HEK293T (cell line): ENCODE measurements around the gene DDX39B.
"Not testable (repeated sequence)": the region's sequence is repeated elsewhere in the genome, so short reads cannot be mapped to it uniquely, and the experiment has no call there.

Experiments used
- CTCF ChIA-PET: fragments of 350-600 bp; formaldehyde crosslinking; extraction: SDS; loops from one replicate; lab custom pipeline; 2021; ENCODE audit warnings: antibody characterized with exemption, inconsistent platforms; lab: Yijun Ruan, JAX
- POLR2A ChIA-PET: fragments of 350-600 bp; formaldehyde crosslinking; extraction: SDS; loops from one replicate; lab custom pipeline; 2020; ENCODE audit warnings: antibody characterized with exemption, inconsistent platforms; lab: Yijun Ruan, JAX
- DNase-seq: peaks from one replicate; pipeline ENCODE4 v3.0.0; 2012; ENCODE audit warnings: mixed read lengths; ENCODE audit errors: extremely low spot score
- ARNT ChIP-seq: fragments of 450-650 bp; IDR thresholded peaks from 2 replicates; pipeline ENCODE4 v1.6.1; 2017; ENCODE audit warnings: mild to moderate bottlenecking
- BHLHE40 ChIP-seq: fragments of 450-650 bp; IDR thresholded peaks from 2 replicates; pipeline ENCODE4 v1.6.1; 2016; ENCODE audit warnings: mild to moderate bottlenecking, moderate library complexity, borderline replicate concordance
- CTBP1 ChIP-seq: fragments of 450-650 bp; IDR thresholded peaks from 2 replicates; pipeline ENCODE4 v1.6.1; 2016; ENCODE audit warnings: borderline replicate concordance
- ELF4 ChIP-seq: fragments of 450-650 bp; IDR thresholded peaks from 2 replicates; pipeline ENCODE4 v1.6.1; 2017; ENCODE audit warnings: antibody characterized with exemption
- FOXA1 ChIP-seq: fragments of 450-650 bp; IDR thresholded peaks from 2 replicates; pipeline ENCODE4 v1.6.1; 2016; ENCODE audit warnings: mild to moderate bottlenecking
- FOXK2 ChIP-seq: fragments of 450-650 bp; IDR thresholded peaks from 2 replicates; pipeline ENCODE4 v1.6.1; 2016; ENCODE audit warnings: mild to moderate bottlenecking
- FOXM1 ChIP-seq: fragments of 450-650 bp; IDR thresholded peaks from 2 replicates; pipeline ENCODE4 v1.6.1; 2017; ENCODE audit warnings: mild to moderate bottlenecking, borderline replicate concordance
- HDGF ChIP-seq: fragments of 450-650 bp; IDR thresholded peaks from 2 replicates; pipeline ENCODE4 v1.6.1; 2017; ENCODE audit warnings: antibody characterized with exemption, borderline replicate concordance
- L3MBTL2 ChIP-seq: fragments of 450-650 bp; conservative IDR thresholded peaks from 2 replicates; pipeline ENCODE4 v1.6.1; 2016; ENCODE audit warnings: mild to moderate bottlenecking
- LEF1 ChIP-seq: fragments of 450-650 bp; IDR thresholded peaks from 2 replicates; pipeline ENCODE4 v1.6.1; 2017; ENCODE audit warnings: mild to moderate bottlenecking, borderline replicate concordance
- NFRKB ChIP-seq: fragments of 450-650 bp; IDR thresholded peaks from 2 replicates; pipeline ENCODE4 v1.6.1; 2016; ENCODE audit warnings: mild to moderate bottlenecking, moderate library complexity
- PKNOX1 ChIP-seq: fragments of 450-650 bp; IDR thresholded peaks from 2 replicates; pipeline ENCODE4 v1.6.1; 2016
- SP1 ChIP-seq: fragments of 450-650 bp; IDR thresholded peaks from 2 replicates; pipeline ENCODE4 v1.6.1; 2017
- SUZ12 ChIP-seq: fragments of 450-650 bp; IDR thresholded peaks from 2 replicates; pipeline ENCODE4 v1.6.1; 2016; ENCODE audit warnings: mild to moderate bottlenecking
- TARDBP ChIP-seq: fragments of 450-650 bp; IDR thresholded peaks from 2 replicates; pipeline ENCODE4 v1.6.1; 2016
- ZNF384 ChIP-seq: fragments of 450-650 bp; IDR thresholded peaks from 2 replicates; pipeline ENCODE4 v1.6.1; 2016

DDX39B gene

DNA sequence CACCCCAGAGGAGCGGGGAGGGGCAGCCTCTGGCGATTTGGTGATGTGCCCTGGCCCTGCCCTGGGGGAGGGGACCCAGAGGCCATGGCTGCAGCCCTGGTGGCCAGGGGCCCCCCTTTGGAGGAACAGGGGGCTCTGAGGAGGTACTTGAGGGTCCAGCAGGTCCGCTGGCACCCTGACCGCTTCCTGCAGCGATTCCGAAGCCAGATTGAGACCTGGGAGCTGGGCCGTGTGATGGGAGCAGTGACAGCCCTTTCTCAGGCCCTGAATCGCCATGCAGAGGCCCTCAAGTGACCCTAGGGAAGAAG lies 16.5 kb upstream of the DDX39B start:
- no peak for DNase-seq
- CTCF ChIA-PET, result no interaction called here
- no peak for TF ChIP-seq ELF4
- no peak for TF ChIP-seq SUZ12
- no peak for TF ChIP-seq ZNF384
- TF ChIP-seq NFRKB, result no peak
- no peak for TF ChIP-seq CTBP1
- no peak for TF ChIP-seq FOXM1
- no peak for TF ChIP-seq HDGF
- no peak for TF ChIP-seq PKNOX1
- TF ChIP-seq BHLHE40, result no peak
- no peak for TF ChIP-seq LEF1
- no peak for TF ChIP-seq FOXK2
- no peak for TF ChIP-seq ARNT
- POLR2A ChIA-PET, result no interaction called here

- ChIA-PET CTCF (no interaction called here), POLR2A (no interaction called here)
- DNase-seq, result no peak
- no peak for TF ChIP-seq NFRKB
- TF ChIP-seq LEF1, result no peak
- TF ChIP-seq SUZ12, result no peak
- no peak for TF ChIP-seq TARDBP
- TF ChIP-seq ELF4, result no peak
- no peak for TF ChIP-seq FOXK2
Observed at GRCh38 chr6:31557443-31558317, 15.9 kb upstream of the DDX39B start.

GRCh38 chr6:31556307-31556706 lies 14.5 kb upstream of the DDX39B start:
- DNase-seq, result no peak
- POLR2A ChIA-PET, result no interaction called here
- no peak for TF ChIP-seq SUZ12
- TF ChIP-seq ZNF384, result no peak
- no peak for TF ChIP-seq CTBP1
- TF ChIP-seq L3MBTL2, result no peak
- TF ChIP-seq PKNOX1, result no peak
- no peak for TF ChIP-seq FOXA1
- TF ChIP-seq FOXM1, result no peak
- TF ChIP-seq SP1, result no peak
- no peak for TF ChIP-seq LEF1
- no peak for TF ChIP-seq TARDBP
- TF ChIP-seq FOXK2, result no peak
- CTCF ChIA-PET, result no interaction called here

- ChIA-PET CTCF (interaction anchor here (0.7 to 1.4 kb wide), 8 partner anchors 23 to 59 kb away, joined by 3 to 25 read pairs (median 4); partner anchors contain the start of gene NCR3), POLR2A (interaction anchor here (2.2 to 2.4 kb wide), 2 partner anchors 9 to 46 kb away, joined by 12 to 14 read pairs; partner anchors contain the start of gene DDX39B)
- not testable (repeated sequence) for DNase-seq
Observed at GRCh38 chr6:31551371-31551770, 9.6 kb upstream of the DDX39B start.

- CTCF ChIA-PET, result interaction anchor here (2.4 to 3.7 kb wide), 2 partner anchors 32 to 50 kb away, joined by 7 to 61 read pairs; no protein-coding TSS in a partner anchor
- DNase-seq, result no peak
- POLR2A ChIA-PET, result interaction anchor here (1.1 to 1.9 kb wide), 5 partner anchors 10 to 279 kb away, joined by 3 to 5 read pairs (median 4); partner anchors contain the start of genes HSPA1B and LSM2
- TF ChIP-seq SP1 (no peak), SUZ12 (no peak), FOXM1 (no peak), ZNF384 (no peak), ELF4 (no peak), TARDBP (no peak), BHLHE40 (no peak), L3MBTL2 (no peak), ARNT (no peak), LEF1 (no peak), PKNOX1 (no peak), NFRKB (no peak), CTBP1 (no peak), FOXK2 (no peak), FOXA1 (no peak), HDGF (no peak)
Observed at GRCh38 chr6:31548544-31548873, 6.7 kb upstream of the DDX39B start.

DNA sequence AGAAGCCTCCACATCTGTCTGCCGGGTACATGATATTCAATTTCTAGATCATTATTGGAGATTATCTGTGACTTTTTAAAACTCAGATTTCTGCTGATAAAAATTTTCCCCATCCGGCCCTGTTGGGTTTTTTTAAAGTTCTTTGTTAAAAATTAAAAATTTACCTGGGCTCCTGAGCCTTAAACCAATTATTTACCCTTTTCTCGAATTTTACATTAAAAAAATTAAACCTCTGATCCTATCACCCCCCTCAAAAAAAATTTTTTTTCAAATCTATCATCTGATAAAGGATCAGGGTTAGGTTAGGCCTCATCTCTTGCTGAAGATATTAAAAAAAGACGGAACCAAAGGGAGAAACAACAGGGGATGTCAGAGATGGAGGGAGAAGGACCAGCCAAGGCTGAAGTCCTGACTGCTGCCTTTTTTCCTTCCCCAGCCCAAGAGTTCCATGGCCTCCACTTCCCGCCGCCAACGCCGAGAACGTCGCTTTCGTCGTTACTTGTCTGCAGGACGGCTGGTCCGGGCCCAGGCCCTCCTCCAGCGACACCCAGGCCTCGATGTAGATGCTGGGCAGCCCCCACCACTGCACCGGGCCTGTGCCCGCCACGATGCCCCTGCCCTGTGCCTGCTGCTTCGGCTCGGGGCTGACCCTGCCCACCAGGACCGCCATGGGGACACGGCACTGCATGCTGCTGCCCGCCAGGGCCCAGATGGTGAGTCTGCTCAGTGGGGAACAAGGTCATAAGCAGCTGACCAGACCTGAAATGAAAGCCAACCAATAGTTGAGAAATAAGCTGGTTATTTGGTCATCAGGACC lies 6.1 kb upstream of the DDX39B start:
- CTCF ChIA-PET, result interaction anchor here (0.7 to 3.7 kb wide), 3 partner anchors 33 to 90 kb away, joined by 4 to 61 read pairs (median 7); no protein-coding TSS in a partner anchor
- POLR2A ChIA-PET, result interaction anchor here (0.6 to 8.1 kb wide), 16 partner anchors 9 to 295 kb away, joined by 3 to 91 read pairs (median 4); partner anchors contain the start of genes BAG6, HSPA1B, LSM2 and MCCD1
- no peak for TF ChIP-seq SUZ12
- no peak for TF ChIP-seq HDGF
- no peak for TF ChIP-seq FOXA1
- no peak for TF ChIP-seq NFRKB
- TF ChIP-seq PKNOX1, result no peak
- TF ChIP-seq CTBP1, result no peak
- no peak for TF ChIP-seq FOXM1
- TF ChIP-seq L3MBTL2, result no peak
- TF ChIP-seq ZNF384, result no peak
- no peak for TF ChIP-seq ELF4
- TF ChIP-seq ARNT, result no peak
- TF ChIP-seq LEF1, result no peak
- TF ChIP-seq SP1, result no peak
- no peak for TF ChIP-seq TARDBP
- TF ChIP-seq FOXK2, result no peak
- no peak for TF ChIP-seq BHLHE40

More for the DNA sequence above, 6.1 kb upstream of the DDX39B start:
- DNase-seq, result no peak
